PC-9 (cell line): ENCODE data around the gene TARDBP.

ENCODE experiments used
- CTCF ChIP-seq: fragments of 200-600 bp; sonication (generic); conservative IDR thresholded peaks from 2 replicates; pipeline ENCODE4 v1.6.1; 2017; ENCODE audit warnings: mixed run types, antibody characterized with exemption, mild to moderate bottlenecking, moderate library complexity
- EZH2 ChIP-seq: fragments of 200-600 bp; sonication (generic); IDR thresholded peaks from 2 replicates; pipeline ENCODE4 v1.8.0; 2017; ENCODE audit warnings: antibody characterized with exemption, low read depth

GRCh38 chr1:10965546-10966226 lies 46.8 kb upstream of the TARDBP start:
- TF ChIP-seq CTCF (no peak), EZH2 (no peak)
